Activated CD8-positive, alpha-beta memory T cell treated with anti-CD3 and anti-CD28 coated beads, Interleukin-2, amount 50 U/mL, for 24 hours (primary cell): ENCODE data around the gene E4F1.

ENCODE experiments used
- DNase-seq: peaks from one replicate; pipeline ENCODE4 v3.0.0-alpha.2; 2020; ENCODE audit errors: extremely low read depth

The E4F1 gene, protein sequence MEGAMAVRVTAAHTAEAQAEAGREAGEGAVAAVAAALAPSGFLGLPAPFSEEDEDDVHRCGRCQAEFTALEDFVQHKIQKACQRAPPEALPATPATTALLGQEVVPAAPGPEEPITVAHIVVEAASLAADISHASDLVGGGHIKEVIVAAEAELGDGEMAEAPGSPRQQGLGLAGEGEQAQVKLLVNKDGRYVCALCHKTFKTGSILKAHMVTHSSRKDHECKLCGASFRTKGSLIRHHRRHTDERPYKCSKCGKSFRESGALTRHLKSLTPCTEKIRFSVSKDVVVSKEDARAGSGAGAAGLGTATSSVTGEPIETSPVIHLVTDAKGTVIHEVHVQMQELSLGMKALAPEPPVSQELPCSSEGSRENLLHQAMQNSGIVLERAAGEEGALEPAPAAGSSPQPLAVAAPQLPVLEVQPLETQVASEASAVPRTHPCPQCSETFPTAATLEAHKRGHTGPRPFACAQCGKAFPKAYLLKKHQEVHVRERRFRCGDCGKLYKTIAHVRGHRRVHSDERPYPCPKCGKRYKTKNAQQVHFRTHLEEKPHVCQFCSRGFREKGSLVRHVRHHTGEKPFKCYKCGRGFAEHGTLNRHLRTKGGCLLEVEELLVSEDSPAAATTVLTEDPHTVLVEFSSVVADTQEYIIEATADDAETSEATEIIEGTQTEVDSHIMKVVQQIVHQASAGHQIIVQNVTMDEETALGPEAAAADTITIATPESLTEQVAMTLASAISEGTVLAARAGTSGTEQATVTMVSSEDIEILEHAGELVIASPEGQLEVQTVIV

DNA sequence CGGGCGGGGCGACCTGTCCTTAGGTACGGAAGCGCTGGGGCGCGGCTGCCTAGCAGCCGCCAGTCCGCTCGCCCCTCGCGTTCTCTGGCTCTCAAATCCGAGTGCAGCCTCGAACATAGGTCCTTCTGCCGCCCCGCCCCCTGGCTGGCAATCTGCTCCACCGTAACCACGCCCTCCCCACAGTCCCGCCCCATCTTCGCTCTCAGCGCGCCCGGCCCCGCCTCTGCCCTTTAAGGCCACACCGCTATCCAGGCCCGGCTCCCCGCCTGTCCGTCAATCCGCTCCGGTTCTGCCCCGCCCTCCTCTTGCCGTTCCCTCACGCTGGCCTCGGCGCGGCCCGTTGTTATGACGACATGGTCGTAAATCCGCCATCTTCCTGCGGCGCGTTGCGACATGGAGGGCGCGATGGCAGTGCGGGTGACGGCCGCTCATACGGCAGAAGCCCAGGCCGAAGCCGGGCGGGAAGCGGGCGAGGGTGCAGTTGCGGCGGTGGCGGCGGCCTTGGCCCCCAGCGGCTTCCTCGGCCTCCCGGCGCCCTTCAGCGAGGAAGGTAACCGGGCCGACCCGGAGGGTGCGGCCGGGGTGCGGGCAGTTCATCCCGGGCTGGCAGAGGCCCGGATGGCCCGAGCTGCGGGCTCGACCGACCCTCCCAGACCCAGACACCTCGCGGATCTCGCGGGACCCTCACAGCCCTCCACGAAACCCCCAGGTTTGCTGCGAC, at the start of gene E4F1:
Gene E4F1 (plus strand): TSS at position 371 of the 721 bp plus-strand sequence. CDS start 23 bp downstream, at position 394.
- DNase-seq = peak; percentile 99

DNA sequence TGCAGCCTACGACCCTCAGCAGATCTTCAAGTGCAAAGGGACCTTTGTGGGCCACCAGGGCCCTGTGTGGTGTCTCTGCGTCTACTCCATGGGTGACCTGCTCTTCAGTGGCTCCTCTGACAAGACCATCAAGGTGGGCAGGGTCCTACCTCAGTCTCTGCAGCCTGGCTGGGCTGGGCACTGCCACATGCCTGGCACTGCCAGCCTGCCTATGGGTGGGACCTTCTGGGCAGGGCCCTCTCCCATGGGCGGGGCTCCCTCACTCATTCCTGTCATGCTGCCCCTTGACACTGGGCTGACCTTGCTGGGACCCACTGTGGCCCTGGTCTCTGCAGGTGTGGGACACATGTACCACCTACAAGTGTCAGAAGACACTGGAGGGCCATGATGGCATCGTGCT, 49.5 kb upstream of the E4F1 start:
- DNase-seq = no peak

DNA sequence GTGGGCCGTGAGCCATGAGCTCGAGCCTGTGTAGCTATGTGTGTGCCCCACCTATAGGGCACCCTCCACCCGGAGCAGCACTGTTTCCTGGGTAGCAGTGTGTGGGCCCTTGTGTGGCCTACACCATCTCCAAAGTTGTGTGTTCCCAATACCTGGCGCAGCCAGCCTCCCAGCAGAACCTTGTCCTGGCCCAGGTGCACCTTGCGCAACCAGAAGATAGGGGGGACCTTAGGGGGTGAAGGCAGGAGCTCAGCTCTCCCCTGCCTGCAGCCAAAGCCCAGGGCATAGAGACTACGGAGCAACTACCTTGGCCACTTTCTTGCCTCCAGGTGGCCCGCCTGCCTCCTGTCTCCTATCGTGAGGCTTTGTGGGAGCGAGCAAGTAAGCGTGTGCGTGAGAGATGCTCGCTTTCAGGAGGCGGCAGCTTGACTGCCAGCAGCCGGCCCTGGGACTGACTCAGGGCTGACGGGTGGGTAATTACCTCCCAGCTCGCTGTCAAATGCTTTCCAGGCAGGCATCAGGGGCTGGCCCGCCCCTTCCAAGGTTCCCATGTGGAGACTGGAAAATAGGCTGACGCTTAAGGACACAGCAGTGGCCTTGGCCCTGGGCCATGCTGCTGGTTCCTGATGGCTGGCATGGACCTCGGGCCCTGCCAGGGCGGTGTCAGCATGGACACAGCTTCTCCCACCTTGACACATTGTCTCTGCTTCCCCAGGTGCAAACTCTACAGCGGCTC, 48.8 kb upstream of the E4F1 start:
- no peak for DNase-seq

DNA sequence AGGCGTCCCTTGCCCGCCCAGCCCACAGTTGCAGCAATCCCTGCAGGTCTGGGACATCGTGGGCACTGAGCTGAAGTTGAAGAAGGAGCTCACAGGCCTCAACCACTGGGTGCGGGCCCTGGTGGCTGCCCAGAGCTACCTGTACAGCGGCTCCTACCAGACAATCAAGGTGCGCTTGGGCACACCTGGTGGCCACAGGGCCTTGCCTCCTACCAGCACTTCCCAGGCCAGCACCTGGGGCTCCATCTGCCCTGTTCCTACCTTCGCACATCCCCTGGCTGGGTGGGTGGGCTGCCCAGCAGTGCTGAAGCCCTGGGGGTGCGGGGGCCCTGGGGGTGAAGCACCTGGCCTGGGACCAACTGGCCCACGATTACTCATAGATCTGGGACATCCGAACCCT, 47.9 kb upstream of the E4F1 start:
- no peak for DNase-seq

DNA sequence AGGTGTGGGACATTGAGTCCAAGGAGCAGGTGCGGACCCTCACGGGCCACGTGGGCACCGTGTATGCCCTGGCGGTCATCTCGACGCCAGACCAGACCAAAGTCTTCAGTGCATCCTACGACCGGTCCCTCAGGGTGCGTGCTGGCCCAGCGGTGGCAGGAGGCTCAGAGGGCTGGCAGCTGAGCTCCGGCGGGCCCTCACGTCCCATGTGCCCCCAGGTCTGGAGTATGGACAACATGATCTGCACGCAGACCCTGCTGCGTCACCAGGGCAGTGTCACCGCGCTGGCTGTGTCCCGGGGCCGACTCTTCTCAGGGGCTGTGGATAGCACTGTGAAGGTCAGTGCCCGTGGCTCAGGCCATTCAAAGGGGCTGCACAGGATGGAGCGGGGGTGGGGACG, 47.3 kb upstream of the E4F1 start:
- no peak for DNase-seq

DNA sequence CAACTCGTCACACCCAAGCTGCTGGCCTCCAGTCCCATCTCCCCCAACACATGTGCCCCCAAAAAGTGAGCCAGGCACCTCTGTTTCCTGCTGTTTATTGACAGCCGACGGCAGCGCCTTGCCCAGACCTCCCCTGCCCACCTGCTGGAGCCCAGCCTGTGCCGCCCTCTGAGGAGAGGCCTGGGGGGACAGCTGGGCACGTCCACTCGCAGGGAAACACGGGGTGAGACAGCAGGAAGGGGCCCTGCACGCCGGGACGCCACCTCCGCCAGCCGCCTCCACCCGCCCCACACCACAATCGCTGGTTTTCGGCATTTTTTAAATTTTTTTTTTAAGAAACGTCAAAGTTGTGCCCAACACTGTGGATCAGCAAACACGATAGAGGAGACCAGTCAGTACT, 46.3 kb upstream of the E4F1 start:
- DNase-seq = no peak

DNA sequence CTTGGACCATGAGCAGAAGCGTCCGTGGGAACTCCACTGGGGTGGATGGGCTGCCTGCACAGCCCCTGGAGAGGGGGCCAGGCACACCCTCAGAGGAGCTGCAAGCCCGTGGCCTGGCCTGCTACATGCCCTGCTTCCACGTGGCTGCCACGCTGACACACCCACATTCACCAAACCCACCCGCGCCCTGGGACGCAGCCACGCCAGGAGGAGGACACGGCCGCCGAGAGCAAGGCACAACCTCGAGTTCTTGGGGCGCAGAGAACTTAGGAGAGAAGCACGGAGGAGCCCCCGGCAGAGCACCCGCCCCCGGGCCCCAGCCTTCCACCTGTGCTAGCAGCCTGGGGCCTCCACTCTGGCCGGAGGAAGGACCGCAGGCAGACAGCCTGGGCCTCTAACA, 45.8 kb upstream of the E4F1 start:
- no peak for DNase-seq

DNA sequence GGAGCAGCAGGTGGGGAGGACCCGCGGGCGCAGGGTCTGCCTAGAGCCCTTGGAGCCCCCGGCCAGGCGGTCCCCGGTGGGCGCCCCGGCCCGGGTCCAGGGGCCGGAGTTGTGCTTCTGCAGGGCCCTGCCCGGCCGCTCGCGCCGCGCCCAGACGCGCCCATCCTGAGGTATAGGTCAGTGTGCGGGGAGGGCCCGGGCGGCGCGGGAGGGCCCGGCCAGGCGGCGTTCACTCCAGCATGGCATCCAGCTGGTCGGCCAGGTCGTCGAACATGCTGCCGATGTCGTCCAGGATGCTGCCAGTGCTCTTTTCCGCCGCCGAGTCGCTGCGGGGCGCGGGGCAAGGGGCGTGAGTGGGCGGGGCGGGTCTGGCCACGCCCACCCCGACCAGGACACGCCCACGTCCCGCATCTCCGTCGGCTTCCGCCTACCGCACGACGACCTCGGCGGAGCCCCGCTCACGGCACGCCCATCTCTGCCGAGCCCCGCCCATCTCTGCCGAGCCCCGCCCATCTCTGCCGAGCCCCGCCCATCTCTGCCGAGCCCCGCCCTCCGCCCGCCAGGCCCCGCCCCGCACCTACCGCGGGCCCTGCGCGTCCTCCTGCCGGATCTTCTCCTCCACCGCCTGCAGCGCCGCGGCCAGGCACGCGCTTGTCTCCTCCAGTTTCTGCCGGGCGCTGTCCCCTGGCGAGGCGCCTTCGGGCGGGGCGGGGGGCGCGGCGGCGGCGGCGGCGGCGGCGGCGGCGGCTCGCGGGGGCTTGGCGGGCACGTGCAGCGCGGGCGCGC, 44.9 kb upstream of the E4F1 start:
- no peak for DNase-seq

DNA sequence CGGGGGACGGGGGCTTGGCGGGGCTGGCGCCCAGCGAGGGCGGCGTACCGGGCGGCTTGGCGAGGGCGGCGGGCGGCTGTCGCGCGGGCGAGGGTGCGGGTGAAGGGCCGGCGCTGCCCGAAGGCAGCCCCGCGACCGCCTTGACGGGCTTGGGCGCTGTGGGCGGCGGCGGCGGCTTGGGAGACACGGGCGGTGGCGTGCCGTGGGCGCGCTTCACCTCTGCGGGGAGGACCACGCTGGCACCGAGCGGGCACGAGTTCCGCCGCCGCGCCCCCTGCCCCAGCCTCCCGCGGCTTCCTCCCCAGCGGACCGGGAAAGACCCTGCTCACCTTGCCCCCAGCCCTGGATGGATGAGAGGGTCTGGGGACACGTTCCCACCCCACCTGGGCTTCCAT, 44.3 kb upstream of the E4F1 start:
- DNase-seq = no peak

DNA sequence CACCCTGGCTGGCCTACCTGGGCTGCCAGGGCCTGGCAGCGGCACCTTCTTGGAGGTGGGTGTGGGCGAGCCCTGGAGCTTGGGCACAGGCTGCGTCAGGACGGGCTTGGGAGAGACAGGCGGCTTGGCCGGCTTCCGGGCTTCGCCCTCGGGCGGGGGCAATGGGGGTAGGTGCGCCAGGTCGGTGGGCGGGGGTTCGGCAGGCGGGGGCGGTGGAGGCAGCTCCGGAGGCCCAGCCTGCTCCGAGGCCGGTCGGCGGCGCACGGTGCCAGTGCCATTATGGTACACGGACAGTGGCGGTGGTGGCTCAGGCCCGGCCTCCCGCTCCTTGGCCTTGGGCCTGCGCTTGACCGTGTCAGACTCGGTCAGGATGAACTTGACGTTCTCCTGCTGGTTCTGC, 43.8 kb upstream of the E4F1 start:
- no peak for DNase-seq

DNA sequence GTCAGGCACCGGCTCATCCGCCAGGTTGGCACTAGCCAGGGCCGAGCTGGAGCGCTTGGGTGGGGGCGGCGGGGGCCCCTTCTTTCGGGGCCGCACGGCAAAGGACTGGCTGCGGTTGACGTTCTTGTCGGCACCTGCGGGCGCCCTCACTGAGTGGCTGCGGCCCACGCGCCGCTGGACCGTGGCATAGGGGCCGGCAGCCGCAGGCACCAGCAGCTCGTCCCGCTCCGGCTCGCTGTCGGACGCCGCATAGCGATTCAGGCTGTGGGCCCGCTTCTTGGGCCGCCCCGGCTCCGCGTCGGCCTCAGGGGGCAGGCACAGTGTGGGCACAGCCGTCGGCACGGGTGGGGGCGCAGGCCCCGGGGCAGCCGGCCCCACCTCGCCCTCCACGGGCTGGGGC, 42.9 kb upstream of the E4F1 start:
- DNase-seq = no peak

DNA sequence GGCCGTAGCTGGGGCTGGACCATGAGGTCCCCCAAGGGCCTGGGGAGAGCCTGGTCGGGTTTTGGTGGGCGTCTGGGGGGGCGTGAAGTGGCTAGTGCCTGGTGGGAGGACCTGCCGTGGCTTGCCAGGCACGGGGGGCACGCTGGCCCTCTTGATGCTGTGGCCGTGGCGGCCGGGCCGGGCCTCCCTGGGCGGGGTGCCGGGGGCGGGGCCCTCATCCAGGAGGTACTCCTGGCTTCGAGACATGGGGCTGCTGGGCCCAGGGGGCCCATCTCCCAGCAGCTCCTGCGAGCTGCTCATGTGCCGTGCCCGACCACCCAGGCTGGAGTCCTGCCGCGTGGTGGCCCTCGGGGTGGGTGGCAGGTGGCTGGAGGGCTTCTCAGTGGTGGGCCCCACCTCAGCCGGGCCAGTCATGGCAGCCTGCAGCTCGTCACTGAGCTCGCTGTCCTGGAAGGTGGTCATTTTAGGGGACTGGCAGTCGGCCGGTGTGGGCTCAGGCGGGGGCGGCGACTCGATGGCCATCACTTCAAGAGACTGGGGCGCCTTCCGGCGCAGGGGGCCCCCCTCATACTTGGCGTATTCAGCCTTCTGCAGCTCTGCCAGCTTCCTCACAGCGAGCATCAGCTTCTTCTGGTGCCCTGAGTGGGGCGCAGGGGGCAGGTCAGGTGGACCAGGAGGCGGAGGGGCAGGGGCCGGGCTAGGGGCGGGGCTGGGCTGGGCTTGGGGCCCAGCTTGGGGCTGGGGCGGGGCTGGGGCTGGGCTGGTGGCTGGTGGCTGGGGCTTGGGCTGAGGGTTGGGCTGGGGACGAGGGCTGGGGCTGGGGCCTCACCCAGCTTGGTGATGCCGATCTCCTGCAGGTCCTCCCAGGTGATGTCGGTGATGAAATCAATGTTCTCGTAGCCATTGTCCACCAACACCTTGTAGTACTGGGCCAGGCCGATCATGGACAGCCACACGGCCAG, 42.1 kb upstream of the E4F1 start:
- DNase-seq = no peak

DNA sequence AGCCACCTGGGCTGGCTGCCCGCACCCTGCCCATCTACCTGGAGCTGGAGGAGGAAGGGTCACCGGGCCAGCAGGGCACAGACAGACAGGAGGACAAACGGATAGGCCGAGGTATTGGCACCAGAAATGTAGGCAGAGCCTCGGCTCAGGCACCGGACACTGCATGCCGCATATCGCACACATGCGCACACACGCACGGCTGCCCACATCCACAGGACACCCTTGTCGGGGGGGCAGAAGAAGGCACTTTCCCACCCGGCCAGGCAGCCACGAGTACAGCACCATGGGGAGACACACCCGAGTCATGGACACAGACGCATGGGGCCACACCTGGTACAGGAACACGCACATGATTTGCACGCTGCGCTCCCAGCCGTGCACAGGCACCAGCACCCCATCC, 41.4 kb upstream of the E4F1 start:
- DNase-seq = no peak

DNA sequence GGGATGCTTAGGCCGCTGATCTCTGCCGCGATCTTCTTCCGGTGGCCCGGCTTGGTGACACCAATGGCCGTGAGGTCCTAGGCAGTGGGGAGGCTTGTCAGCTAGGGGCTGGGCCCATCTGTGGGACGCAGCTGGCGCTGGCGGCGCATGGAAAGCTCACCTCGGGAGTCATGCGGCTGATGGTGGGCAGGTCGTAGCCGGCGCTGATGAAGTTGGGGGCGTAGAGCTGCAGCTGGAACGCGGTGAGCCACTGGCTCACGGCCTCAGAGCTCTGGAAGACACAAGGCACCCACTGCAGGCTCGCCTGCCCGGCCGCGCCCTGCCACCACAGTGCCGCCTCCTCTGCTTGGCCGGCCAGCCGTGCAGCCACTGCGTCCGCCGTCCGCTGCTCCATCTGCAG, 39.7 kb upstream of the E4F1 start:
- no peak for DNase-seq

DNA sequence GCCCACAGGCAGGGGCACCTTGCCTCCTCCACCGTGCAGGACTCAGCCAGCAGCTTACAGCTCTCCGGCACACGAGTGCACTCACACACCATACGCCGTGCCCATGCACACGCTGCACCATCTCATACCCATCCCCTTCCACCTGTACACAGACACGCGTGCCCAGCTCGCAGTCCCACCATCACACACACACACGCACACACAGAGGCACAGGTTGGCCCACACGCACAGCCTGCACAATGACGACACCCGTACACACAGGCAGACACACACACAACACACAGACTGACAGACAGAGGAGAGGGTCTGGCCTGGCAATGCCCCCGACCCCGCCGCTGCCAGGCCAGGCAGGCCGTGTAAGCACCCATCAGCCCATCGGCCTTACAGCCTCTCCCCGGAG, 39.0 kb upstream of the E4F1 start:
- no peak for DNase-seq

DNA sequence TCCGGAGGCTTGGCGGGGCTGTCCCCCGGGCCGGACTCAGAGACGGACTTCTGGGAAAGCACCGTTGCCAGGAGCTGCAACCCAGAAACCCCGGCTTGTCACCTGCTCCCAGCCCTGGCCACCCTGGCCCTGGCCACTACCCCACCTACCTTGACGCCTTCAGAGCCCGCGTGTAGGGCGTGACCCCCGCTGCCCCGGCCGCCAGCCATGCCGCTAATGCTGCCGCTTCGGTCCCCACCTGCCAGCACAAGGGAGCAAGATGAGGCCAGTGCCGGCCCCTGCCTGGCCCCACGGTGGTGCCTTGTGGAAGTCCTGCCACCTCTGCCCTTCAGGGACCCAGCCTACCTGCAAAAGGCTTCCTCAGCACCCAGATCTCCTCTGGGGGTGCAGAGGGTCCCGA, 38.4 kb upstream of the E4F1 start:
- no peak for DNase-seq

DNA sequence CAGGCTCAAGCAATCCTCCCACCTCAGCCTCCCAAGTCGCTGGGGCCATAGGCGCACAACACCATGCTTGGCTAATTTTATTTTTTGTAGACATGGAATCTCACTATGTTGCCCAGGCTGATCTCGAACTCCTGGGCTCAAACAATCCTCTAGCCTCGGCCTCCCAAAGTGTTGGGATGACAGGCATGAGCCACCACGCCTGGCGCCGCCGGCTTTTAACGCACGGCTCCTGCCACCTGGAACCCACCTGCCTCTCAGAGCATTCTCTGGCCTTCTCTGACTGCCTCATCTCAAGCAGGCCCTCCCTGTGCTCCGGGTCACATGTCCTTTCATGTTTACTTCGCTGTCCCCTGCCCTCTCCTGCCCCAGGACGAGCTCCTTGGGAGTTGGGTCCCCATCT, 37.3 kb upstream of the E4F1 start:
- no peak for DNase-seq

DNA sequence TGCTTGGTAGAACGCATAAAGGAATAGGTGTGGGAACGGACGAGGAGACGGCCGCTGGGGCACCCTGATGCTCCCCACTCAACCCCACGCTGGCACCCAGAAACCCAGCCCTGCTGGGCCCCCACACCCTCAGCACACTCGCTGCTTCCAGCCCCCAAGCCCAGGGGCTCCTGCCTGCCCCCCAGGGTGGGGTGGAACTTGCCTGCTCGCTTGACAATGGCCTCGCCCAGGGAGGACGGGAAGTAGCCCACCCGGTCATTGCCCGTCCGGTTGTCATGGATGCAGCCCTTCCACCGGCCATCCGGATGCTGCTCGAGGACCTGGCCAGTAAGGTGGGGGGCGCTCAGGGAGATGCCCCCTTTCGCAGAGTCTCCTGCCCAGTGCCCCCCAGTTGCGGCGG, 36.9 kb upstream of the E4F1 start:
- no peak for DNase-seq

DNA sequence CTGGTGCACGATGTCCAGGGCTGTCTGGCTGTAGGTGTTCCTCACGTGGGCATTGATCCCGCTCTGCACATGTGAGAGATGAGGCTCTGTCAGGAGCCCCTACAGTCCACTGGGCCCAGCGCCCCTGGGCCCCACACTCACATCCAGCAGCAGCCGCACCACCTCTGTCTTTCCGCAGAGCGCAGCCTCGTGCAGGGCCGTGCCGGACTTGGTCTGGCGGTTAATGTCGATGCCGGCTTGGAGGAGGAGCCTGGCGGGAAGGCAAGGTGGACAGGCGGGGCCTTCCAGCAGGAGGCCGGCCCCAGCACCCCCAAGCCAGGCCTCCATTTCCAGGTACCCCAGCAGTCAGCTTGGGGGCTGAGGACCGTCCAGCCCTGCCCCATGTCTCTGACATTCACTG, 36.2 kb upstream of the E4F1 start:
- no peak for DNase-seq

DNA sequence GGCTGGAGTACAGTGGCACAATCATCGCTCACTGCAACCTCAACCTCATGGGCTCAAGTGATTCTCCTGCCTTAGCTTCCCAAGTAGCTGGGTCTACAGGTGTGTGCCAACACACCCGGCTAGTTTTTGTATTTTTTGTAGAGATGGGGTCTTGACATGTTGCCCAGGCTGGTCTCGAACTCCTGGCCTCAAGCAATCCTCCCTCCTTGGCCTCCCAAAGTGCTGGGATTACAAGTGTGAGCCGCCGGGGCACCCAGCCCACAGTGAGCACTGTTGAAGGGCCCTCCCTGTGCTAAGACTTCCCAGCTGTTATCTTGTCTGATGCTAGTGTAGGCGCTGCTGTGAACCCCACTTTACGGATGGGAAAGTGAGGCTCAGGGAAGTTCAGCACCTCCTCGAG, 35.0 kb upstream of the E4F1 start:
- no peak for DNase-seq
